Activated T-cell treated with anti-CD3 and anti-CD28 coated beads, Interleukin-2, amount 50 U/mL, for 24 hours (primary cell): ENCODE data around the gene COL7A1.

Source experiments
- DNase-seq: peaks from one replicate; pipeline ENCODE4 v3.0.0-alpha.2; 2020
- H3K27ac Mint-ChIP-seq: 2 replicates; pipeline ENCODE4 v1.8.0; 2020; ENCODE audit warnings: mild to moderate bottlenecking, mixed read lengths
- H3K27me3 Mint-ChIP-seq: 2 replicates; pipeline ENCODE4 v1.8.0; 2020; ENCODE audit warnings: mixed read lengths
- H3K36me3 Mint-ChIP-seq: 2 replicates; pipeline ENCODE4 v1.8.0; 2020; ENCODE audit warnings: low read depth, mixed read lengths
- H3K4me1 Mint-ChIP-seq: 2 replicates; pipeline ENCODE4 v1.8.0; 2020; ENCODE audit warnings: low read depth, mixed read lengths
- H3K4me3 Mint-ChIP-seq: 2 replicates; pipeline ENCODE4 v1.8.0; 2020; ENCODE audit warnings: mild to moderate bottlenecking, moderate library complexity, mixed read lengths
- H3K9me3 Mint-ChIP-seq: 2 replicates; pipeline ENCODE4 v1.8.0; 2020; ENCODE audit warnings: mixed read lengths

The COL7A1 gene

DNA sequence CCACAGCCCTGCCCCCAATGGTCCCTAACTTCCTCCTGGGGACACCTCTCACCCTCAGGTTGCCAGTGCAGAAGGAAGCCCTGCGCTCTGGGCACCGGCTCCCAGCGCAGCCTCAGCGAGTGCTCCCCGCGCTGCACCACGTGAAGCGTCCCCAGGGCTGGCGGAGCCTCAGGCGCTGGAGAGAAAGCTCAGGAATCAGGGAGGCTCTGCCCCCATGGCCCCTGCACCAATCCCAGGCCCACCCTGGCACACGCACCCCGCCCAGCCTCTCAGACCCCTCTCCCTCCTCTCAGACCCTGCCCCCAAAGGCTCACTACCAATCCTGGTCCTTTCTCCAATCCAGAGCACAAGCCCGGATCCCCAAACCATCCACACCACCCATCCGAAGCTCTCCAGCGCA, 6.9 kb downstream of the COL7A1 start:
- Mint-ChIP-seq H3K4me1 (no peaks in the 10 kb centered on the region), H3K36me3 (no peaks in the 10 kb centered on the region), H3K9me3 (no peaks in the 10 kb centered on the region), H3K27me3 (peaks cover 37% of the 10 kb centered on the region), H3K4me3 (no peak overlapping the region), H3K27ac (no peak overlapping the region)
- no peak for DNase-seq

DNA sequence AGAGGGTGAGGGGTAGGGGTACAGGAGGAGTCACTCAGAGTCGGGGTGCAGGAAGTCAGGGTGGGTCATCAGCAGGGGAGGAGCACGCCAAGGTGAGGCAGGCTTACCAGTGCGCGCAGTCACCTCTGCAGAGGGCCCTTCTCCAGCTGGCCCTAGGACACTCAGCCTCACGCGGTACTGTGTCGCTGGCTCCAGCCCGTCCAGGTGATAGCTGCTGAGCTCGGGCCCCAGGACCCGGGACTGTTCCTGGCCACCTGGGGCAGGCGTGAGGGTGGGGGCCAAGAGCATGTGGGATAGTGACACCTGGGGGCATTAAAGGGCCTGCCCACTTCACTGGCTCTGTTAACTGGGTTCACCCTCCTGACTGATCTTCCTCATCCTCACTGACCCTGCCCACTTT, 7.4 kb downstream of the COL7A1 start:
- Mint-ChIP-seq H3K4me3 (no peak overlapping the region), H3K36me3 (no peaks in the 10 kb centered on the region), H3K27me3 (peaks cover 32% of the 10 kb centered on the region), H3K4me1 (no peaks in the 10 kb centered on the region), H3K9me3 (no peaks in the 10 kb centered on the region), H3K27ac (no peak overlapping the region)
- DNase-seq: no peak

DNA sequence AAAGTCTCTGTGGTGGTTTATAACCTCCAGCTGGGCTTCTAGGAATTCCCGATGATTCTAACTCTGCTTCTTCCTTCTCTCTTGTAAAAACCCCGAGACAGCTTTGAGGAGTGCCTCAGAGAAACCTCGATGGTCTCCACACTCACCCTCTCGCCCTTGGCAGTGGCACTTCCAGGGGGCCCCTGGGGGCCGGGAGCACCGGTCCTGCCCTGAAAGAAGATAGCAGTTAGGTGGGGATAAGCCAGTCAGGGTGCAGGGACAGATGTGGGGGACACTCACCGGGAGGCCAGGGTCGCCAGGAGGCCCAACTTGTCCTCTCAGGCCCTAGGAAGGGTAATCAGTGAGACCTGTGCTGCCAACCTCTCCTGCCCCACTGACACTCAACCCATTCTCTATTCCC, 9.7 kb downstream of the COL7A1 start:
- Mint-ChIP-seq H3K27me3 (peaks cover 23% of the 10 kb centered on the region), H3K4me3 (no peak overlapping the region), H3K4me1 (no peaks in the 10 kb centered on the region), H3K36me3 (no peaks in the 10 kb centered on the region), H3K9me3 (no peaks in the 10 kb centered on the region), H3K27ac (no peak overlapping the region)
- DNase-seq: no peak

DNA sequence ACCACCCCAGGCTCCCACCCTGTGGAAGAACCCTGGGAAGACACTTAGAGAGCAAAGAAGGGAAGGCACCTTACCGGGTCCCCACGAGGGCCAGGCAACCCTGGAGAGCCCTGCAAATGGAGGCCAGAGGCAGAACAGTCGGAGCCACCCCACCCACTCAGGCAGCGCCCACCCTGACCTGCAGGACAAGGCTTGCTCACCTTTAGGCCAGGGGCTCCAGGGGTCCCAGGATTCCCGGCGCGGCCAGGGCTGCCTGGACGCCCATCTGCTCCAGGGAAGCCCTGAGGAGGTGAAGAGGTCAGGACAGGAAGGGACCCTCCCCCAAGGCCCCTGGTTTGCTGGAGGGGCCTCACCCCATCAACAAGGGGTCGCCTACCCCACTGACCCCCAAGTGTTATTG, 10.3 kb downstream of the COL7A1 start:
- Mint-ChIP-seq H3K4me3 (no peak overlapping the region), H3K27ac (no peak overlapping the region), H3K36me3 (no peaks in the 10 kb centered on the region)

DNA sequence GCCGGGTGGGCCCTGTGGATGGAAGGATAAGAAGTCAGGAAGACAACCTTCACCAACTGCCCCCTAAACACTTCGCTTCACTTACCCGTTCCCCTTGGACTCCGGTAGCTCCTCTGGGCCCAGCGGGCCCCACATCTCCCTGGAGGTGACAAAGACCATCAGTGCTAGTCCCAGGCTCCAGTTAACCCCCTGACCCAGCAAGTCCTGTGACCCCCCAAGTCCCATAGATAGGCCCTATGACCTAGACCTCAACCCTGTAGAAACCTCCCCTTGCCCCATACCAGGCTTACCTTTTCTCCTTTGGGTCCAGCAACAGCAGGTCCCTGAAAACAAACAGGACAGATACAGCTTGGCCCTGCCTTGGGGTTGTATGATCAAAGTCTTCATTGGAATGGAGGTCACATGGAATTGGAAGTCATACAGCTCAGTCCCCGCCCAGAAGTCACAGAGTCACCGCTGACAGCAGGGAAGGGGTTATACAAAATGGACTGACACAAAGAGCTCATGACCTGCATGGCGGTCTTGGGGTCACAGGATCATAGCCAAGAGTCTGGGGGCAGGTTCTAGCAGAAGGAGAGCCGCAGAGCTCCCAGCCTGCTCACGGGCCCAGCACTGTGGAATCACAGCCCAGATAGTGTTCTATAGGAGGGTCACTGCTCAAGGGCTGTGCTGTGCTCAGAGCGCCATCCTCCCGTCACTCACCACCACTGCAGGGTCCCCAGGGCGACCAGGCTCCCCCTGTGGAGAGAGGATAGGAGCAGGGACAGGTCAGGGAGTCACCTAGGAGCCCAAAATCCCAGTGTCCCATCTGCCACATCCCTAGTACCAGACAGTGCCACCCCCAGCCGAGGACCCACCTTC, 13.3 kb downstream of the COL7A1 start:
- Mint-ChIP-seq H3K4me1 (no peaks in the 10 kb centered on the region), H3K27ac (no peak overlapping the region), H3K27me3 (no peaks in the 10 kb centered on the region), H3K9me3 (no peaks in the 10 kb centered on the region), H3K36me3 (no peaks in the 10 kb centered on the region), H3K4me3 (no peak overlapping the region)
- no peak for DNase-seq

More for the DNA sequence above, 10.3 kb downstream of the COL7A1 start:
- Mint-ChIP-seq H3K27me3 (peaks cover 19% of the 10 kb centered on the region), H3K9me3 (no peaks in the 10 kb centered on the region), H3K4me1 (no peaks in the 10 kb centered on the region)
- no peak for DNase-seq

DNA sequence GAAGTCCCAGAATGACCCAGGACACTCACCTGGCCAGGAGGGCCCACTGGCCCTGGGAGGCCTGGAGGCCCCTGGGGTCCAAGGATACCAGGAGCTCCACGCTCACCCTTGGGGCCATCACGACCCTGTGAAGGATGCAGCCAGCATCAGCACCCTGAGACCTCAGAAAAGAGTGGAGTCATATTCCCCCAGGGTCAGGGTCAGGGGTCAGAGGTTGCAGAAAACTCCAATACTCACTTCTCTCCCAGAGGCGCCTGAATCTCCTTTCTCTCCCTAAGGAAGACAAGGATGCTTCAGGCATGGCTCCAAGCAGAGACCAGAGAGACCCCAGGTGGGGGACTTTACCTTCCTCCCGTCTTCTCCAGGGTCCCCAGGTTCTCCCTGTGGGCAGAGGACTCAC, 18.5 kb downstream of the COL7A1 start:
- Mint-ChIP-seq H3K36me3 (no peaks in the 10 kb centered on the region), H3K4me3 (no peak overlapping the region), H3K27ac (no peak overlapping the region), H3K9me3 (no peaks in the 10 kb centered on the region), H3K27me3 (no peaks in the 10 kb centered on the region), H3K4me1 (no peaks in the 10 kb centered on the region)
- no peak for DNase-seq

DNA sequence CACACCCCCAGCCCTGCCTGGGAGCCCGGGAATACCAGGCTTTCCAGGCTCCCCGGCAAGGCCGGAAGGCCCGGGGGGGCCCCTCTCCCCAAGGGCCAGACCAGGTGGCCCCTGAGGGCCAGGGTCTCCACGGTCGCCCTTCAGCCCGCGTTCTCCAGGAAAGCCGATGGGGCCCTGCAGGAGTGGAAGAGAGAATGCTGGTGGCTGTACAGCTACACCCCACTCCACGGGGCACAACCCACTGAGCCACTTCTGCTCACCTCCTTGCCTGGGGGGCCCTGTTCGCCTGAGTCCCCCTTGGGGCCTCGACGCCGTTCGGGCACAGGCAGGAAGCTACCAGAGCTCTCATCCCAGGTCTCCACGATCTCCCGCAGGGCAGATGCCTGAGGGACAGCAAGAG, 19.8 kb downstream of the COL7A1 start:
- Mint-ChIP-seq H3K9me3 (no peaks in the 10 kb centered on the region), H3K27ac (no peak overlapping the region), H3K4me1 (no peaks in the 10 kb centered on the region)

DNA sequence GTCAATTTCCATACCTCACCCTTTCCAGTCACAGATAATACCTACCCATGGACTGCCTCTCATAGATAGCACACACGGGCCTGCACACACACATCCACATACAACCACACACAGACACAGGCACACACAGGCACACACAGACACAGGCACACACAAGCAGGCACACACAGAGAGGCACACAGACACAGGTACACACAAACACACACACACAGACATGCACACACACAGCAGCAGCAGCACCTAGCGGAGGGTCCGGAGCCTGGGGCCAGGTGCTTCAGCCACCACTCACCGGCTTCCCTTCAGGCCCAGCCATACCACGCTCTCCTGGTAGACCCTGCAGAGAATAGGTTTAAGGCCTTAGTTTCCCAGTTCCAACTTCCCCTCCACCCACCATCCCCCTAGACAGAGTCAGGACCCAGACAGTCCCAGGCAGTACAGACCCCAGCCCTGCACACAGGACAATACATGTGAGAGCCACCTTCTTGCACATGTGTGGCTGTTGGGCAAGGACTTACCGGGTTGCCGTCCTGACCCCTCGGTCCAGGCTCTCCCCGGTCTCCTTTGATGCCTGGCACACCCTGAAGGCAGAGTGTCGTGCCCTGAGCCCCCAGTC, 21.1 kb downstream of the COL7A1 start:
- no peaks in the 10 kb centered on the region for H3K9me3 Mint-ChIP-seq
- H3K4me1 Mint-ChIP-seq: no peaks in the 10 kb centered on the region
- H3K27me3 Mint-ChIP-seq: no peaks in the 10 kb centered on the region
- H3K36me3 Mint-ChIP-seq: no peaks in the 10 kb centered on the region
- no peak overlapping the region for H3K27ac Mint-ChIP-seq
- no peak for DNase-seq
- no peak overlapping the region for H3K4me3 Mint-ChIP-seq

More for the DNA sequence above, 19.8 kb downstream of the COL7A1 start:
- H3K4me3 Mint-ChIP-seq: no peak overlapping the region
- no peak for DNase-seq
- no peaks in the 10 kb centered on the region for H3K36me3 Mint-ChIP-seq
- no peaks in the 10 kb centered on the region for H3K27me3 Mint-ChIP-seq

DNA sequence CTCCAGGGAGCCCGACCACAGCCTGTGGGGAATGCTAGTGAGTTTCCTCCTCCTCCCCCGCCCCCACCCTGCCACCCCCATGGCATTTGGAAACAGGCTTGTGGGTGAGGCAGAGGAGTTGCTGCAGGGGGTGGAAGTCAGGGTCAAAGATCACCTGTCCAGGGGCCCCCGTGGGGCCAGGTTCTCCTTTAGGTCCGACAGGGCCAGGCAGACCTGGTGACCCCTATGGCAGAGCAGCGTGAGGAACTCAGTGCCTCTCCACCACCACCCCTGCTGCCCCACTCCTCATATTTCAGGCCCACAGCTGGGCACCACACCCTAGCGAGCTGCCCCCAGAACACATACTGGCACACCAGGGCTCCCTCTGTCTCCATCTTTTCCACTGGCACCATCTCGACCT, 22.6 kb downstream of the COL7A1 start:
- H3K27me3 Mint-ChIP-seq: no peaks in the 10 kb centered on the region
- H3K27ac Mint-ChIP-seq: no peak overlapping the region
- no peaks in the 10 kb centered on the region for H3K4me1 Mint-ChIP-seq
- no peak for DNase-seq
- H3K36me3 Mint-ChIP-seq: no peaks in the 10 kb centered on the region
- no peak overlapping the region for H3K4me3 Mint-ChIP-seq
- H3K9me3 Mint-ChIP-seq: no peaks in the 10 kb centered on the region

DNA sequence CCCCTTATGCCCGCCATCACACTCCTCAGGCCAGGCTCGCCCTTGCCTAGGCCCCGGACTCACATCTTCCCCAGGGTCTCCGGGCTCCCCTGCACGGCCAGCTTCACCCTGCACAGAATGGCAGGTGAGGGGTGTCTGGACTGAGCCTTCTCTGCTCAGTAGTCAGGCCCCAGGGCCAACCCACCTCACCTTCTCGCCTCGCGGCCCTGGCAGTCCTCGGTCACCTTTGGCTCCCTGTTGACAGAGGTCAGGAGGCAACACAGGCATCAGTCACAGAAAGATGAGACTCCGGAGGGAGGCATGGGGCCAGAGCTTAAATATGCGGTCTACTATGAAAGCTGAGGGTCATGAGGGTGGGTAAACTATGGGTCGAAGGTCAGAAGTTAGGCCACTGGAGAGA, 23.2 kb downstream of the COL7A1 start:
- Mint-ChIP-seq H3K4me1 (no peaks in the 10 kb centered on the region), H3K9me3 (no peaks in the 10 kb centered on the region), H3K27ac (no peak overlapping the region), H3K27me3 (no peaks in the 10 kb centered on the region), H3K4me3 (no peak overlapping the region), H3K36me3 (no peaks in the 10 kb centered on the region)
- DNase-seq: no peak

DNA sequence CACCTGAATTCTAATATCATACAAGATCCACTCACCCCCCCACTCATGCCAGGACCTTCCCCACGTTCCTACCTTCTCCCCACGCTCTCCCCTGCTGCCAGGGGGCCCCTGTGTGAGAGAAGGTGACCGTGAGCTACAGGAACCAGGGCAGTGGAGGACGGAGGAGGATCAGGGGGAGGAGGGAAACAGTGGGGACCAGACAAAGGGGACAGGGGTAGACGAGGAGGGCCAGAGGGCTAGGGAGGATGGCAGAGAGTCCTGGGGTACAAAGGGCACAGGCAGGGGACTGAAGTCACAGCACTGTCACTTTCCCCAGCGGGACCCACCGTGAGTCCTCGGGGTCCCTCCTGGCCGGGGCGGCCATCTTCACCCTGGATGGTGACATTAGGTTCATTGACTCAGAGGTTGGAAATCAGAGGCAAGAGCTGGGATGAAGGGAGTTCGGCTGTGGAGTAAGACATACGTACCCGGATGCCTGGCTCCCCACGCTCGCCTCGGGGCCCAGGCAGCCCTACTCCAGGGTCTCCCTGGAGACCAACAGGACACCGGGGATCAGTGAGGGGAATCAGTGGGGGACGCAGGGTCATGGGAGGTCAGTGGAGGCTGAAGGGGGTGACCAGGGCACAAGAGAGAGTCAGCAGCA, 25.2 kb downstream of the COL7A1 start:
- Mint-ChIP-seq H3K36me3 (no peaks in the 10 kb centered on the region), H3K27ac (no peak overlapping the region), H3K4me3 (no peak overlapping the region), H3K9me3 (no peaks in the 10 kb centered on the region), H3K4me1 (peaks cover 3% of the 10 kb centered on the region), H3K27me3 (no peaks in the 10 kb centered on the region)
- no peak for DNase-seq

DNA sequence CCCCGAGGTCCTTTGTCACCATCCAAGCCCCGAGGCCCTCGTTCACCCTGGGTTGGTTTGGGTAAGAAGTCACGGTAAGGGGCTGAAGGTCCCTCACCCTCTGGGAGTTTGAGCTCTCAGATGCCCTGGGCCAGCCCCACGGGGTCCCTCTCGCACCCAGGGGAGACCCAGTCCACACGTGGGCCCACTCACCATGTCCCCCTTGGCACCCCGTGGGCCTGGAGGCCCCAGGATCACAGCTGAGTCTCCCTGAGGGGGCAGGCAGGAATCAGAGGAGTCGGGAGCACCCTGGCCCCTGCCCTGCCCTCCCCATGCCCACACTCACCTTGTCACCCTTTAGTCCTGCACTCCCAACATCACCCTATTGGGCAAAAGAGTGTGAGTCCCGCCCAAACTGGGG, 25.7 kb downstream of the COL7A1 start:
- Mint-ChIP-seq H3K27ac (no peak overlapping the region), H3K4me1 (peaks cover 3% of the 10 kb centered on the region), H3K4me3 (no peak overlapping the region), H3K36me3 (no peaks in the 10 kb centered on the region), H3K9me3 (no peaks in the 10 kb centered on the region), H3K27me3 (no peaks in the 10 kb centered on the region)
- DNase-seq: no peak

DNA sequence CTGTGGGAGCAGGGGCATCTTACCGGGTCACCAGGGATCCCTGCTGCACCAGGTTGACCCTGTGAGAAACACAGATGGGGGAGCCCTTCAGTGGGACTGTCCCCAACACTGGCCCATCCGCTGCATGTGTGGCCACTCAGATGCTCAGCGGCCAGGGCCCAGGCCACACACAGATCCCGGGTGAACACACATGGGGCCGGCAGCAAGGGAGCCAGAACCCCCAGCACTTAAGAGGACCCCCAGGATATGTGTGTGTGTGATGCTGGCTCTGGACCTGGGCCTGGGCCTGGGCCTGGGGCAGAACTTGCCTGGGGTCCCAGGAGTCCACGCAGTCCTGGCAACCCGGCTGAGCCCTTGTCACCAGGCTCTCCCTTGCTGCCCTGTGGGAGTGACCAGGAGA, 26.7 kb downstream of the COL7A1 start:
- Mint-ChIP-seq H3K4me3 (no peak overlapping the region), H3K36me3 (no peaks in the 10 kb centered on the region), H3K9me3 (no peaks in the 10 kb centered on the region), H3K27me3 (no peaks in the 10 kb centered on the region), H3K4me1 (peaks cover 8% of the 10 kb centered on the region), H3K27ac (no peak overlapping the region)
- DNase-seq: no peak

DNA sequence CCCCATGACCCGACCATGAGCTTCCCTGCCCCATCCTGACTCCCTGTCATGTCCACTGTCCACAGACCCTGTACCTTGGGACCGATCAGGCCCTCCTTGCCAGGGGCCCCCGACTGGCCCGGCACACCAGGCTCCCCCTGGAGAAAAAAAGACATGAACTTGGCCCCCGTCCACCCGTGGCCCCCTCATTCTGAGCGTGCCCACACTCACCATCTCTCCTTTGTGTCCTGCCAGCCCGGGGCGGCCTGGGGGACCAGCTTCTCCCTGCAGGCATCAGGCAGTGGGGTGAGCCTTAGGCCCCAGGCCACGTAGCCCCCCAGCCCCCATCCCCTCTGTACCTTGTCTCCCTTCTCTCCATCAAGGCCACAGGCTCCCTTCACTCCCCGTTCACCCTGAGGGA, 27.6 kb downstream of the COL7A1 start:
- H3K27ac Mint-ChIP-seq: no peak overlapping the region
- no peaks in the 10 kb centered on the region for H3K36me3 Mint-ChIP-seq
- H3K27me3 Mint-ChIP-seq: no peaks in the 10 kb centered on the region
- H3K9me3 Mint-ChIP-seq: no peaks in the 10 kb centered on the region
- no peak overlapping the region for H3K4me3 Mint-ChIP-seq
- DNase-seq: no peak
- H3K4me1 Mint-ChIP-seq: peaks cover 8% of the 10 kb centered on the region

DNA sequence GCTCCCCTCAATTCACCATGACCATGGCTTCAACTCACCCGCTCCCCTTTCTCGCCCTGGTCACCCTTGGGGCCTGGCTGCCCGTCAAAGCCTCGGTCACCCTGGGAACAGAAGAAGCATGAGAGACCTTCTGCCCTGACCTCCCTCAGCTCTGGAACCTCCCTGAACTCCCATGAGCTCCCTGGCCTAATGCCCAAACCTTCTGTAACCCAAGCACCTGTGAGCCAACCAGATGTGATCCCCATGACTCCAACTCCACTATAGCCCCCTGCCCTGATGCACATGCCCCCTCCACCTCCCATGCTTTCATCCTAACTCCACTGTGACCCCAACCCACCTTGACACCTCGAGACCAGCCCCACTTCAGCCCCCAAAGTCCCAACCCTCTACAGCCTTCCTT, 28.0 kb downstream of the COL7A1 start:
- DNase-seq: no peak
- Mint-ChIP-seq H3K36me3 (no peaks in the 10 kb centered on the region), H3K4me1 (peaks cover 8% of the 10 kb centered on the region), H3K4me3 (no peak overlapping the region), H3K9me3 (no peaks in the 10 kb centered on the region), H3K27me3 (no peaks in the 10 kb centered on the region), H3K27ac (no peak overlapping the region)
